Activated CD8-positive, alpha-beta T cell treated with anti-CD3 and anti-CD28 coated beads, Interleukin-2, amount 10 ng/mL, durations not matched to agents 7 days and 5 days (primary cell): Measurements from ENCODE around the gene ASCC1. TPM values are rescaled to one million over a fixed set of nuclear protein-coding genes. Genes with fewer than 3 reads are reported as not detected.

Source experiments
- ATAC-seq: fragments of 150-1000 bp; cut with Tn5 transposase; one replicate; pipeline ENCODE4 v1.10.0; 2021; ENCODE audit warnings: moderate library complexity
- CTCF ChIA-PET: fragments of 350-600 bp; sonication (Branson Sonifier 250); formaldehyde crosslinking; loops from one replicate; lab custom pipeline; 2021; ENCODE audit warnings: antibody characterized with exemption; lab: Charles Lee
- POLR2A ChIA-PET: fragments of 350-600 bp; sonication (Branson Sonifier 250); formaldehyde crosslinking; loops from one replicate; lab custom pipeline; 2021; ENCODE audit warnings: antibody characterized with exemption; lab: Charles Lee
- DNase-seq: peaks from one replicate; pipeline ENCODE4 v3.0.0-alpha.2; 2020
- H3K27ac Mint-ChIP-seq: one replicate; pipeline ENCODE4 v1.8.0; 2021; ENCODE audit warnings: mild to moderate bottlenecking, mixed read lengths
- H3K27me3 Mint-ChIP-seq: one replicate; pipeline ENCODE4 v1.8.0; 2021; ENCODE audit warnings: low read depth, mixed read lengths
- H3K36me3 Mint-ChIP-seq: one replicate; pipeline ENCODE4 v1.8.0; 2021; ENCODE audit warnings: low read depth, mixed read lengths
- H3K4me1 Mint-ChIP-seq: one replicate; pipeline ENCODE4 v1.8.0; 2021; ENCODE audit warnings: low read depth, mixed read lengths
- H3K4me3 Mint-ChIP-seq: one replicate; pipeline ENCODE4 v1.8.0; 2021; ENCODE audit warnings: mild to moderate bottlenecking, mixed read lengths
- H3K9me3 Mint-ChIP-seq: one replicate; pipeline ENCODE4 v1.8.0; 2022; ENCODE audit warnings: mixed read lengths; ENCODE audit not compliant: insufficient read depth
- total RNA-seq, 2 experiments: library from RNA; stranded (reverse); gene quantifications; one replicate each; pipeline ENCODE4 v1.2.3, GENCODE V29; 2021

Gene ASCC1
- total RNA-seq = 10 to 100 TPM; 34.8 to 40.3 TPM

DNA sequence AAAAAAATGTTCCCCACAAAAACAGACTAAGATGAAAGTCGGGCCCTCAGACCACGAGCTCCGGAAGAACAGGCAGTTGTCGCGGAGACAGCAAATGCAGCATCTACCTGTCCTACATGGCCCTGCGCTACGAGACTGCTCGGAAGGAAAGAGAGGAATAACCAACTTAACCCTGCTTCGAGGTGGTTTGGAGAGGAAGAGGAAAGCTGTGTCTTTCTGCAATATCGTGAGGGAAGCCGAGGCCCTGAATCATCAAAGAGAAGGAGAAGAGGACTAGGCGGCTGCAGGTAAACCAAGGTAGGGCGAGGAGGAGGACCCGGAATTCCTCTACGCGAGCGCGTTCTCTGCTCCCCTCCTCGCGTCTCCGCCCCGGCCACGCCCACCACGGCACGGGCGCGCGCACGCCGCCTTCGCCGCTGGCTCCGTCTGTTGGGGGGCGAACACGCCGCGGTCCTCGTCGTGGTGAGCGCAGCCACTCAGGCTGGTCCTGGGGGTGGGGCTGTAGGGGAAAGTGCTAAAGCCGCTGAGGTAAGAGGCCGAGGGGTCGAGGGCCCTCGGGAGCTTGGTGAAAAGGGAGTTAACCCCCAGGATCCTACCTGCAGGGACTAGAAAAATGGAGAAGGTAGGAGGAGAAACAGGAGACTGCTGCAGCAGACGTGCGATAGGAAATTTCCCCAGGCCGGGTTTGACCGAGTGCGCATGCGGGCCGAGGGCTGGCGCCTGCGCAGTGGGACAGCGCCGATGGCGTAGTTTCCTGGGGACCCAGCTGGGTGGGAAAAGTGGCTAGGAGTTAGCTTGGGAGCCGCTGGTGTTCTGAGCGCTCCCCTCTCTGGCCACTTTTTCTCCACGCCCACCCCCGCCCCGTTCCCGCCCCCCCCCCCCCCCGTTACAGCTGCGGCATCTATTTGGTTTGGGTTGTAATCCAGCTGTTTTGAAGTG is at the start of gene ASCC1, which contains the start of gene ANAPC16:
Gene ASCC1, minus strand, starts transcription at position 666 of the 939 bp plus-strand sequence. CDS start 2,978 bp downstream, outside the sequence.
Gene ANAPC16, plus strand, starts transcription at position 402 of the 939 bp plus-strand sequence. CDS start 7,903 bp downstream, outside the sequence.
- H3K27me3 Mint-ChIP-seq = no peaks in the 10 kb centered on the region
- POLR2A ChIA-PET = interaction anchor here (0.6 to 2.7 kb wide), 22 partner anchors 22 to 410 kb away, joined by 3 to 15 read pairs (median 4); partner anchors contain the start of genes DDIT4, DNAJB12, MICU1 and SPOCK2
- peak within 1 kb of the TSS; percentile 96 for H3K27ac Mint-ChIP-seq
- H3K4me3 Mint-ChIP-seq = peak within 1 kb of the TSS; percentile 96
- H3K4me1 Mint-ChIP-seq = peaks cover 52% of the 10 kb centered on the region
- H3K9me3 Mint-ChIP-seq = no peaks in the 10 kb centered on the region
- CTCF ChIA-PET = interaction anchor here (0.7 to 3.1 kb wide), 14 partner anchors 45 to 167 kb away, joined by 3 to 22 read pairs (median 3); no protein-coding TSS in a partner anchor
- ATAC-seq = peak; percentile 88
- peaks cover 43% of the 10 kb centered on the region for H3K36me3 Mint-ChIP-seq
- DNase-seq = peak; percentile 95

GRCh38 chr10:72265508-72265907 is 49.4 kb upstream of the ASCC1 start:
- POLR2A ChIA-PET = interaction anchor here (0.8 to 1.0 kb wide), 2 partner anchors 9 to 62 kb away, joined by 3 to 4 read pairs; no protein-coding TSS in a partner anchor
- ATAC-seq (no peak), DNase-seq (no peak)
- CTCF ChIA-PET = no interaction called here
- H3K4me3 Mint-ChIP-seq = no peak overlapping the region
- peaks cover 44% of the 10 kb centered on the region for H3K4me1 Mint-ChIP-seq
- H3K36me3 Mint-ChIP-seq = no peaks in the 10 kb centered on the region
- no peaks in the 10 kb centered on the region for H3K27me3 Mint-ChIP-seq
- H3K27ac Mint-ChIP-seq = no peak overlapping the region
- no peaks in the 10 kb centered on the region for H3K9me3 Mint-ChIP-seq

GRCh38 chr10:72264536-72264935 is 48.5 kb upstream of the ASCC1 start:
- peaks cover 50% of the 10 kb centered on the region for H3K4me1 Mint-ChIP-seq

GRCh38 chr10:72263613-72264241 is 47.7 kb upstream of the ASCC1 start:
- POLR2A ChIA-PET = interaction anchor here (0.6 to 5.4 kb wide), 4 partner anchors 10 to 34 kb away, joined by 3 to 88 read pairs (median 4); partner anchors contain the start of gene DDIT4
- Mint-ChIP-seq H3K4me1 (peaks cover 53% of the 10 kb centered on the region), H3K27me3 (no peaks in the 10 kb centered on the region), H3K9me3 (no peaks in the 10 kb centered on the region), H3K4me3 (no peak overlapping the region), H3K27ac (peak overlapping the region; percentile 51), H3K36me3 (no peaks in the 10 kb centered on the region)
- CTCF ChIA-PET = interaction anchor here (0.7 to 4.5 kb wide), 3 partner anchors 11 to 73 kb away, joined by 4 to 53 read pairs (median 7); no protein-coding TSS in a partner anchor
- no peak for ATAC-seq
- no peak for DNase-seq

More at GRCh38 chr10:72264536-72264935, 48.5 kb upstream of the ASCC1 start:
- ChIA-PET POLR2A (interaction anchor here (1.3 to 5.4 kb wide), 3 partner anchors 9 to 33 kb away, joined by 3 to 88 read pairs (median 4); partner anchors contain the start of gene DDIT4), CTCF (interaction anchor here (1.8 kb wide), 1 partner anchor 10 kb away, joined by 7 read pairs; no protein-coding TSS in a partner anchor)
- ATAC-seq = no peak
- H3K9me3 Mint-ChIP-seq = no peaks in the 10 kb centered on the region
- H3K4me3 Mint-ChIP-seq = no peak overlapping the region
- no peak overlapping the region for H3K27ac Mint-ChIP-seq
- H3K27me3 Mint-ChIP-seq = no peaks in the 10 kb centered on the region
- no peak for DNase-seq
- no peaks in the 10 kb centered on the region for H3K36me3 Mint-ChIP-seq

- CTCF ChIA-PET = interaction anchor here (0.7 to 4.8 kb wide), 16 partner anchors 9 to 213 kb away, joined by 3 to 60 read pairs (median 6); partner anchors contain the start of genes ANAPC16 and DDIT4
- POLR2A ChIA-PET = interaction anchor here (0.6 to 5.4 kb wide), 10 partner anchors 8 to 70 kb away, joined by 4 to 88 read pairs (median 12); partner anchors contain the start of genes ANAPC16, ASCC1 and DDIT4
- Mint-ChIP-seq H3K36me3 (no peaks in the 10 kb centered on the region), H3K9me3 (no peaks in the 10 kb centered on the region), H3K27me3 (no peaks in the 10 kb centered on the region), H3K4me3 (peak overlapping the region; percentile 82), H3K27ac (peak overlapping the region; percentile 98), H3K4me1 (peaks cover 61% of the 10 kb centered on the region)
- DNase-seq (no peak), ATAC-seq (peak; percentile 17)
Observed at GRCh38 chr10:72261784-72262404, 45.8 kb upstream of the ASCC1 start.

- peak; percentile 61 for ATAC-seq
- peak; percentile 80 for DNase-seq
- H3K27ac Mint-ChIP-seq = peak overlapping the region; percentile 98
- POLR2A ChIA-PET = interaction anchor here (0.6 to 5.4 kb wide), 25 partner anchors 9 to 173 kb away, joined by 3 to 88 read pairs (median 5); partner anchors contain the start of genes ANAPC16, ASCC1, DDIT4 and DNAJB12
- peak overlapping the region; percentile 82 for H3K4me3 Mint-ChIP-seq
- H3K9me3 Mint-ChIP-seq = no peaks in the 10 kb centered on the region
- H3K36me3 Mint-ChIP-seq = peaks cover 1% of the 10 kb centered on the region
- H3K4me1 Mint-ChIP-seq = peaks cover 65% of the 10 kb centered on the region
- CTCF ChIA-PET = interaction anchor here (0.6 to 4.8 kb wide), 26 partner anchors 9 to 365 kb away, joined by 3 to 60 read pairs (median 6); partner anchors contain the start of gene DDIT4
- H3K27me3 Mint-ChIP-seq = no peaks in the 10 kb centered on the region
Observed at GRCh38 chr10:72260976-72261783, 45.1 kb upstream of the ASCC1 start.

GRCh38 chr10:72260239-72260975 is 44.3 kb upstream of the ASCC1 start:
- Mint-ChIP-seq H3K4me3 (peak overlapping the region; percentile 82), H3K4me1 (peaks cover 67% of the 10 kb centered on the region), H3K9me3 (no peaks in the 10 kb centered on the region), H3K36me3 (peaks cover 3% of the 10 kb centered on the region), H3K27ac (peak overlapping the region; percentile 98), H3K27me3 (no peaks in the 10 kb centered on the region)
- ATAC-seq = peak; percentile 74
- ChIA-PET CTCF (interaction anchor here (0.6 to 4.8 kb wide), 27 partner anchors 8 to 364 kb away, joined by 3 to 60 read pairs (median 5); partner anchors contain the start of gene DDIT4), POLR2A (interaction anchor here (0.7 to 5.4 kb wide), 24 partner anchors 10 to 94 kb away, joined by 3 to 88 read pairs (median 4); partner anchors contain the start of genes ANAPC16, ASCC1, DDIT4 and DNAJB12)
- peak; percentile 97 for DNase-seq

GRCh38 chr10:72259491-72260238 is 43.6 kb upstream of the ASCC1 start:
- Mint-ChIP-seq H3K4me3 (peak overlapping the region; percentile 82), H3K27me3 (no peaks in the 10 kb centered on the region), H3K4me1 (peaks cover 75% of the 10 kb centered on the region), H3K27ac (peak overlapping the region; percentile 98), H3K36me3 (peaks cover 3% of the 10 kb centered on the region), H3K9me3 (no peaks in the 10 kb centered on the region)
- ChIA-PET CTCF (interaction anchor here (1.0 to 4.8 kb wide), 17 partner anchors 9 to 363 kb away, joined by 3 to 60 read pairs (median 6); partner anchors contain the start of gene DDIT4), POLR2A (interaction anchor here (1.0 to 5.4 kb wide), 12 partner anchors 10 to 72 kb away, joined by 3 to 88 read pairs (median 12); partner anchors contain the start of genes ANAPC16, ASCC1 and DDIT4)
- DNase-seq (peak; percentile 40), ATAC-seq (no peak)

GRCh38 chr10:72258617-72259016 is 42.5 kb upstream of the ASCC1 start:
- Mint-ChIP-seq H3K4me1 (peaks cover 74% of the 10 kb centered on the region), H3K27me3 (no peaks in the 10 kb centered on the region), H3K9me3 (no peaks in the 10 kb centered on the region), H3K36me3 (peaks cover 3% of the 10 kb centered on the region), H3K27ac (peak overlapping the region; percentile 85), H3K4me3 (no peak overlapping the region)
- ChIA-PET CTCF (interaction anchor here (0.8 to 4.8 kb wide), 5 partner anchors 14 to 79 kb away, joined by 3 to 28 read pairs (median 4); no protein-coding TSS in a partner anchor), POLR2A (interaction anchor here (1.1 to 5.0 kb wide), 5 partner anchors 11 to 171 kb away, joined by 3 to 60 read pairs (median 4); partner anchors contain the start of genes DDIT4 and SPOCK2)
- ATAC-seq (no peak), DNase-seq (no peak)
